ENCODE measurements around the gene TXNDC8. TPM values are rescaled to one million over a fixed set of nuclear protein-coding genes. Genes with fewer than 3 reads are reported as not detected.

Gene TXNDC8
- total RNA-seq, result not detected in 2 replicates
- long read RNA-seq, result 0 reads

GRCh38 chr9:110337727-110338126, at the start of gene TXNDC8:
TXNDC8 (minus strand) TSS chr9:110337863.
- H3K36me3 Mint-ChIP-seq (ENCODE audit: low read depth), result no peaks in the 10 kb centered on the region
- no peaks in the 10 kb centered on the region for H3K4me1 Mint-ChIP-seq
- no peak for DNase-seq (ENCODE audit: low read depth, low spot score)
- peaks cover 3% of the 10 kb centered on the region for H3K9me3 Mint-ChIP-seq
- no peak for TF ChIP-seq CTCF (conservative IDR thresholded peaks at IDR 0.05)
- no peak within 1 kb of the TSS for H3K27ac Mint-ChIP-seq (ENCODE audit: unreplicated experiment)
- H3K27me3 Mint-ChIP-seq (ENCODE audit: low read depth), result no peaks in the 10 kb centered on the region
- H3K4me3 Mint-ChIP-seq, result no peak within 1 kb of the TSS

GRCh38 chr9:110383491-110383890, 45.8 kb upstream of the TXNDC8 start:
- peaks cover 5% of the 10 kb centered on the region for H3K9me3 Mint-ChIP-seq
- TF ChIP-seq CTCF (conservative IDR thresholded peaks at IDR 0.05), result no peak
- no peak overlapping the region for H3K27ac Mint-ChIP-seq (ENCODE audit: unreplicated experiment)
- H3K4me3 Mint-ChIP-seq, result no peak overlapping the region
- H3K36me3 Mint-ChIP-seq (ENCODE audit: low read depth), result peaks cover 3% of the 10 kb centered on the region
- DNase-seq (ENCODE audit: low read depth, low spot score), result no peak
- H3K4me1 Mint-ChIP-seq, result peaks cover under 1% of the 10 kb centered on the region
- no peaks in the 10 kb centered on the region for H3K27me3 Mint-ChIP-seq (ENCODE audit: low read depth)

- TF ChIP-seq CTCF (conservative IDR thresholded peaks at IDR 0.05), result no peak
- H3K27ac Mint-ChIP-seq (ENCODE audit: unreplicated experiment), result no peak overlapping the region
- H3K27me3 Mint-ChIP-seq (ENCODE audit: low read depth), result no peaks in the 10 kb centered on the region
- H3K4me1 Mint-ChIP-seq, result peaks cover 8% of the 10 kb centered on the region
- DNase-seq (ENCODE audit: low read depth, low spot score), result no peak
- peaks cover 3% of the 10 kb centered on the region for H3K36me3 Mint-ChIP-seq (ENCODE audit: low read depth)
- peaks cover 5% of the 10 kb centered on the region for H3K9me3 Mint-ChIP-seq
- no peak overlapping the region for H3K4me3 Mint-ChIP-seq
These were observed 45.1 kb upstream of the TXNDC8 start for GRCh38 chr9:110382731-110383130.

- H3K4me1 Mint-ChIP-seq, result no peaks in the 10 kb centered on the region
- H3K4me3 Mint-ChIP-seq, result no peak overlapping the region
- H3K9me3 Mint-ChIP-seq, result no peaks in the 10 kb centered on the region
- TF ChIP-seq CTCF (conservative IDR thresholded peaks at IDR 0.05), result no peak
- no peaks in the 10 kb centered on the region for H3K36me3 Mint-ChIP-seq (ENCODE audit: low read depth)
- no peak for DNase-seq (ENCODE audit: low read depth, low spot score)
- no peaks in the 10 kb centered on the region for H3K27me3 Mint-ChIP-seq (ENCODE audit: low read depth)
- no peak overlapping the region for H3K27ac Mint-ChIP-seq (ENCODE audit: unreplicated experiment)
These were observed 33.8 kb upstream of the TXNDC8 start for GRCh38 chr9:110371411-110372007.

- H3K9me3 Mint-ChIP-seq, result no peaks in the 10 kb centered on the region
- no peak for DNase-seq (ENCODE audit: low read depth, low spot score)
- TF ChIP-seq CTCF (conservative IDR thresholded peaks at IDR 0.05), result no peak
- H3K27me3 Mint-ChIP-seq (ENCODE audit: low read depth), result no peaks in the 10 kb centered on the region
- no peak overlapping the region for H3K27ac Mint-ChIP-seq (ENCODE audit: unreplicated experiment)
- H3K4me3 Mint-ChIP-seq, result no peak overlapping the region
- no peaks in the 10 kb centered on the region for H3K4me1 Mint-ChIP-seq
- H3K36me3 Mint-ChIP-seq (ENCODE audit: low read depth), result no peaks in the 10 kb centered on the region
These were observed 32.7 kb upstream of the TXNDC8 start for GRCh38 chr9:110370315-110370714.
